Heart left ventricle (tissue), 13 donors: Measurements from ENCODE around the gene JAKMIP3.

Experiments
- CTCF ChIP-seq, 12 donors: fragments of 200-600 bp; sonication (generic) in 4 of 12; IDR thresholded peaks; one replicate each; pipeline versions ENCODE4 v1.5.0 to v1.8.0; 2018 to 2022; ENCODE audit warnings: antibody characterized with exemption in 12 of 12, mild to moderate bottlenecking in 5 of 12
- POLR2A ChIP-seq, 2 donors: fragments of 450-650 bp; IDR thresholded peaks; one replicate each; pipeline ENCODE4 v1.6.1; 2017; ENCODE audit warnings: antibody characterized with exemption in 2 of 2, mild to moderate bottlenecking in 2 of 2, moderate library complexity in 2 of 2
- donor health status: ischemic (EF 13 %, LVEDD 7.1; RV severe dilation, severe dysfunction).
- donor health status: DM: no; HTN: yes; CAD: no.
- donor health status: DM: no; HTN: no; CAD: no.
- donor health status: ischemic (EF 25% LVEDD 6.9; RV normal size, moderate dysfunction).
- donor health status: ischemic (EF 25% LVEDD 5.7; RV mildly dilated, moderate dysfunction).
- donor health status: ischemic (EF 35%, LVEDD 5.7; RV mildly dilated, moderate dysfunction).
- donor health status: nonischemic (EF 11% LVEDD 7.7; RV severe dilation, severe dysfunction).
- donor health status: DM: yes; HTN: yes; CAD: no.
- donor health status: PGD.
- donor health status: ischemic (EF 29% LVEDD 5.4; RV normal size, mild dysfunction).
- donor health status: nonischemic (EF 23%, LVEDD 6.1; RV moderate dilation, normal function).

DNA sequence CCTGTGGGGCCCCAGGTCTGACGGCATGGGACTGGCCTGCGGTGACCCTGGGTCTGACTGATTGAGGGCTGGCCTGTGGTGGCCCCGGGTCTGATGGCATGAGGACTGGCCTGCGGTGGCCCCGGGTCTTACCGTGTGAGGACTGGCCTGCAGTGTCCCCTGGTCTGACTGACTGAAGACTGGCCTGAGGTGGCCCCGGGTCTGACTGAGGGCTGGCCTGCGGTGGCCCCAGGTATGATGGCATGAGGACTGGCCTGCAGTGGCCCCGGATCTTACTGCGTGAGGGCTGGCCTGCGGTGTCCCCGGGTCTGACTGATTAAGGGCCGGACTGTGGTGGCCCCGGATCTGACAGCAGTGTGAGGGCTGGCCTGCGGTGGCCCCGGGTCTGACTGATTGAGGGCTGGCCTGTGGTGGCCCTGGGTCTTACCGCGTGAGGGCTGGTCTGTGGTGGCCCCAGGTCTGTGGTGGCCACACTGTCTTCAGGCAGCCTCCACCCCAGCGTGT, 10.9 kb downstream of the JAKMIP3 start:
- TF ChIP-seq CTCF (IDR thresholded peaks at IDR 0.05) (no peak), POLR2A (IDR thresholded peaks at IDR 0.05) (no peak)
